Measurements from ENCODE around the gene DPP6.
"Not testable (repeated sequence)": the region's sequence is repeated elsewhere in the genome, so short reads cannot be mapped to it uniquely, and the experiment has no call there.

- TF ChIP-seq TAF1 (IDR thresholded peaks at IDR 0.05; ENCODE audit: low read depth, low read length); HDAC6 (IDR thresholded peaks at IDR 0.05; ENCODE audit: low read depth, low read length); CTCF (IDR thresholded peaks at IDR 0.05; ENCODE audit: control extremely low read depth in 1 of 3, insufficient read depth in 1 of 3, low read depth in 1 of 3, low read length in 3 of 3); KDM5A (IDR thresholded peaks at IDR 0.05; ENCODE audit: low read length); RAD21 (IDR thresholded peaks at IDR 0.05 in 1 of 2, conservative IDR thresholded peaks at IDR 0.05 in 1 of 2; ENCODE audit: low read depth in 2 of 2, low read length in 2 of 2); POLR2A (IDR thresholded peaks at IDR 0.05; ENCODE audit: control extremely low read depth in 1 of 2, low read depth in 2 of 2, low read length in 2 of 2); JUN (IDR thresholded peaks at IDR 0.05; ENCODE audit: low read depth, low read length); EP300 (IDR thresholded peaks at IDR 0.05; ENCODE audit: borderline replicate concordance in 1 of 2, low read depth in 2 of 2, low read length in 2 of 2); JUND (IDR thresholded peaks at IDR 0.05; ENCODE audit: low read length); BCL11A (IDR thresholded peaks at IDR 0.05; ENCODE audit: low read depth in 2 of 2, low read length in 2 of 2); CHD2 (IDR thresholded peaks at IDR 0.05; ENCODE audit: low read length); POLR2AphosphoS5 (IDR thresholded peaks at IDR 0.05; ENCODE audit: low read depth, low read length): not testable (repeated sequence)
- TF ChIP-seq, protein P1, sequence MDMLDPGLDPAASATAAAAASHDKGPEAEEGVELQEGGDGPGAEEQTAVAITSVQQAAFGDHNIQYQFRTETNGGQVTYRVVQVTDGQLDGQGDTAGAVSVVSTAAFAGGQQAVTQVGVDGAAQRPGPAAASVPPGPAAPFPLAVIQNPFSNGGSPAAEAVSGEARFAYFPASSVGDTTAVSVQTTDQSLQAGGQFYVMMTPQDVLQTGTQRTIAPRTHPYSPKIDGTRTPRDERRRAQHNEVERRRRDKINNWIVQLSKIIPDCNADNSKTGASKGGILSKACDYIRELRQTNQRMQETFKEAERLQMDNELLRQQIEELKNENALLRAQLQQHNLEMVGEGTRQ (IDR thresholded peaks at IDR 0.05; ENCODE audit: low read length) = not testable (repeated sequence)
Observed at GRCh38 chr7:154146707-154147038, 94.5 kb downstream of the DPP6 start.
